Kasumi-1 (cell line): Measurements from ENCODE around the gene ACP5.

ENCODE experiments used
- DNase-seq, 2 experiments: peaks; one replicate each; lab custom pipeline; 2025; lab: John Stamatoyannopoulos, UW

ACP5 gene

GRCh38 chr19:11547929-11548700 lies 29.3 kb downstream of the ACP5 start:
- DNase-seq, result no peak

DNA sequence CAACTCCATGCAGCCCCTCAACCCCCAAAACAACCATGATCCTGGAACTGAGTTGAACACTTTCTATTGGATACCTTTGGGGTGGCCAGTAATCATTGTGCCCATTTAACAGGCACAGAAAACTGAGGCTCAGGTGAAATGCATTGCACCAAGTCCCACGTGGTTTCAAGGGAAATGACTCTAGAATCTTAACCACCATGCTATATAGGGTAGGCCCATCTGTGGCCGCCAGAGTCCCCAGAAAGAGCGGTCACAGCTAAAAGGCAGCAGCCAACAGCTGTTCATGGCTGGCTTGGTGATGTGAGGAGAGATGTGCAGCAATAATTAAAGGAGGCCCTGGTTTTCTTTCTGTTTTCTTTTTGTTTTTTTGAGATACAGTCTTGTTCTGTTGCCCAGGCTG lies 36.2 kb downstream of the ACP5 start:
- no peak for DNase-seq

DNA sequence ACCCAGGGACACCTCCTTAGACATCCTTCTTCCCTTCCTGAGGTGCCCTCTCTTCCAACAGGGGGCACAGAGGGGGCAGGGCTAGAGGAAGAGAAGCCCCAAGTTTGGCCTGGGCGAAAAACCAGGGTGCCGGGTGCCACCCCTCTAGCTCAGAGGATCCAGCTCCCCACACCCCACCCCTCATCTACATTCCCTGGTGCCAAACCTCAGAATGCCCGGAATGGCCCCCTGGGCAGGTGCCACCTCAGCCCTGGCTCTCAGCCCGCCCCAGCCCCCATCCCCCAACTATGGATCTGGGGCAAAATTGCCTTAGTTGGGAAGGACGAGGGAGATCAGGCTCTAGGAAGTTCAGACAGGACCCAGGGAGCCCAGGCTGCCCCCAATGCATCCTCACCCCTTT lies 36.8 kb downstream of the ACP5 start:
- no peak for DNase-seq

DNA sequence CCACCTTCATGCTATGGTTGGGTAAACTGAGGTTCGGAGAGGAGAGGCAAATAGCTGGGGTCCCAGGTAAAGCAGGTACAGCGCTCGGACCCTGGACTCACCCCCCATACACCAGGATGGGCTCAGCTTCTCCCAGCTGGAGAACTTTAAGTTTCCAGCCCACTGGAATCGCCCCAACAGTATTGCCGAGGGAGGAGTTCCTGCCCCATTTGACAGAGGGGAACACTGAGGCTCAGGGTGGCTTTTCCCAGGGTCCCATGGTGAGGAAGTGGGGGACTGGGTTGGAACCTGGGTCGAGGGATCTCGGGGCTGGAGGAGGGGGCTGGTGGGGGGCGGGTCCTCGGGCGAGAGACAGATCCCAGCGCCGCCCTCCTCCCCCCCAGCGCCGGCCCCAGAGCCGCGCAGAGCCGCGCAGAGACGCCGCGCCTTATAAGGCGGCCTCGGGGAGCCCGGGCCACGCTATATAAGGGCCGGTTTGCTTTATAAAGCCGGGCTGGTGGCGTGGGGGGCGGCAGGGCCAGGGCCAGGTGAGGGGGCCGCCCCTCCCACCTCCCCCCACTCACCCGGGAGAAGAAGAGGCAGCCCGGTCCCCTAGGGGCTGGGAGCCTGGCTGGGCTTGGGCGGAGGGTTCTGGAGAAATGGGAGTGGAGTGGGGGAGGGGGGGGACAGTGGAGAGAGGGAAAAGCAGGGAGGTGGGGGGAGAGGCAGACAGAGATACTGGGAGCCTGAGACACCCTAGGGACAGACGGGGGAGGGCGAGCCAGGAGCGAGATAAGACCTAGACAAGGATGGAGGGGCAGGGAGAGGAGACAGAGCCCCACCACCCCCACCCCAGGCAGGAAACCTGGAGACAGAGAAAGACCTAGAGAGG lies 37.7 kb downstream of the ACP5 start:
- DNase-seq, result no peak

DNA sequence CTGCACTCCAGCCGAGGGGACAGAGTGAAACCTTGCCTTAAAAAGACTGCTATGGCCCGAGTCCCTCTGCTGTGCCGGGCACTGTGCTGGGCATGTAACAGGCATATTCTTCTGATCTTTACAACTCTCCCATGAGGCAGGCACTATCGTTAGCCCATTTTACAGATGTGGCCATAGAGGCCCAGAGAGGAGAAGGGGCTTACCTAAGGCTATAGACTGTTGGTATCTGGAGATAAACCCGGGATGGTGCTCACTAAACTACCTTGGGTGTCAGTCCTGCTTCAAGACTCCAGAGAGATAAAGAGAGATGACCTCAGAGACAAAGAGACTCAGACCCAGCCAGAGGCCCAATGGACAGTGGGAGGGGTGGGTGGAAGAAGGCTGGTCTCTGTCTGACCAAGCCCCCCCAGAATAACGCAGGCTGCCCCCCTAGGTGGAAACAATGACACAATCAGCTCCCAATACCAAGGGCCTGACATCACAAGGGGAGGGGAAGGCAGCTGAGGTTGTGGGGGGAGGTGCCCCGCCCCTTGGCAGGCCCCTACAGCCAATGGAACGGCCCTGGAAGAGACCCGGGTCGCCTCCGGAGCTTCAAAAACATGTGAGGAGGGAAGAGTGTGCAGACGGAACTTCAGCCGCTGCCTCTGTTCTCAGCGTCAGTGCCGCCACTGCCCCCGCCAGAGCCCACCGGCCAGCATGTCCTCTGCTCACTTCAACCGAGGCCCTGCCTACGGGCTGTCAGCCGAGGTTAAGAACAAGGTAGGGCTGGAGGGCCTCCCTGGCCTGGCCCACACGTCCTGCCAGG lies 39.0 kb downstream of the ACP5 start, which contains the start of gene CNN1:
Gene CNN1 (plus strand): TSS at position 620 of the 805 bp plus-strand sequence. CDS start 77 bp downstream, at position 697.
- DNase-seq, result no peak

DNA sequence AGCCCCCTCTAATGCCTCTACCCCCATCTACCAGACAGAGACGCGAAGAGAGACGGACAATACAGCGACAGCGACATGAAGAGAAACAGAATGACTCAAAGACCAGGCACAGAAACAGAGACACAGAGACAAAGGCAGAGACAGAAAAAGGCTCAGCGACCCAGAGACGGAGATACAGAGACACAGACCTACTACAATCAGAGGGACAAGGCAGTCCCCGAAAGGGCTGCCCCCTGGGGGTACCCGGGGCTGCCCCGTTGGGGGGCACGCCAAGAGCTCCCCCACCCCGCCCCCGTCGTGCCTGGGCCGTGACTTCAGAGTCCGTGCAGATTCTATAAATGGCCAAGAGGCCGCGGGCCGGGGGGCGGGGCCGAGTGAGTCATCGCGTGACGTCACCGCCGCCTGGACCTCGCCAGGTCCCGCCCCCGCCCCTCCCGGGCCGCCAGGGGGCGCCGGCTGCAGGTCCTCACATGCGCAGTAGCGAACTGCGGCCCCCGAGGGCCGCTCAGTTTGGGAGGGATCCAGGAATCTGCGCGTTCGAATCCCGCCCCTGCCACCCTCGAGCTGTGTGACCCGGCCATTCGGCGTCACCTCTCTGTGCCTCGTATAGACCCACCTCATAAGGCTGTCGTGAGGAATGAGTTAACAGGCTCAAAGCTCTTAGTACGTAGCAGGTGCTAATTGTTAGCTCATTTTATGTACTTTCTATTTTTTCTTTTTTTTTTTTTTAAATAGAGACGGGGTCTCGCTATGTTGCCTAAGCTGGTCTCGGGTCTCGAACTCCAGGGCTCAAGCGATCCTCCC lies 41.5 kb downstream of the ACP5 start:
- peak; percentile 54 to 67 for DNase-seq

GRCh38 chr19:11534948-11535347 lies 42.5 kb downstream of the ACP5 start:
- no peak for DNase-seq

DNA sequence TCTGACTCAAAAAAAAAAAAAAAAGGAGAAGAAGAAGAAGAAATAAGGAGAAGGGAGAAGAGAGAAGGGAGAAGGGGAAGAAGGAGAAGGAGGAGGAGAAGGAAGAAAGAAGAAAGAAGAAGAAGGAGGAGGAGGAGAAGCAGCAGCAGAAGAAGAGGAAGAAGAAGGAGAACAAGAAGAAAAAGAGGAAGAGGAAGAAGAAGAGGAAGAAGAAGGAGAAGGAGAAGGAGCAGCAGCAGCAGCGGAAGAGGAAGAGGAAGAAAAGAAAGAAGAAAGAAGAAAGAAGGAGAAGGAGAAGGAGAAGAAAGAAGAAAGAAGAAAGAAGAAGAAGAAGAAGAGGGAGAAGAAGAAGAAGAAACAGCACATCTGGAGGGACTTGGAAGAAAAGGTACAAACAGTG lies 42.9 kb downstream of the ACP5 start:
- no peak for DNase-seq

DNA sequence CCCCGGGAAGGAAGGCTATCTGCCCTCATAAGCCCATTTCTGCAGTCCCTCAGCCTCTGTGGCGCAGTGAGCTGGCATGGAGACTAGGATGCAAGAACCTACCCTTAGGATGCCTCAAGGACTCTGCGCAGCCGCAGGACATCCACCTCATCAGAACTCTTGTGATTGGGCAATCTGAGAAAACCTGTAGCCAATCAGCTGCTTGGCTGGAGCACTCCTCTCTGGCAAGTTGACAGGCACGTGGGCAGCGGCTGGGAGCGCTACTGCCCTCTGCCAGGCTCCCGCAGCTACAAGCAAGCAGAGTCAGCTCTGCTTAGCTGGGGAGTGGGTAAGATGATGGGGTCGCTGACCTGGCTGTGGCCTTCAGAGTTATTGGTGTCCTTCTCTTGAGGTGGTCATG lies 47.0 kb downstream of the ACP5 start:
- peak; percentile 77 to 80 for DNase-seq

DNA sequence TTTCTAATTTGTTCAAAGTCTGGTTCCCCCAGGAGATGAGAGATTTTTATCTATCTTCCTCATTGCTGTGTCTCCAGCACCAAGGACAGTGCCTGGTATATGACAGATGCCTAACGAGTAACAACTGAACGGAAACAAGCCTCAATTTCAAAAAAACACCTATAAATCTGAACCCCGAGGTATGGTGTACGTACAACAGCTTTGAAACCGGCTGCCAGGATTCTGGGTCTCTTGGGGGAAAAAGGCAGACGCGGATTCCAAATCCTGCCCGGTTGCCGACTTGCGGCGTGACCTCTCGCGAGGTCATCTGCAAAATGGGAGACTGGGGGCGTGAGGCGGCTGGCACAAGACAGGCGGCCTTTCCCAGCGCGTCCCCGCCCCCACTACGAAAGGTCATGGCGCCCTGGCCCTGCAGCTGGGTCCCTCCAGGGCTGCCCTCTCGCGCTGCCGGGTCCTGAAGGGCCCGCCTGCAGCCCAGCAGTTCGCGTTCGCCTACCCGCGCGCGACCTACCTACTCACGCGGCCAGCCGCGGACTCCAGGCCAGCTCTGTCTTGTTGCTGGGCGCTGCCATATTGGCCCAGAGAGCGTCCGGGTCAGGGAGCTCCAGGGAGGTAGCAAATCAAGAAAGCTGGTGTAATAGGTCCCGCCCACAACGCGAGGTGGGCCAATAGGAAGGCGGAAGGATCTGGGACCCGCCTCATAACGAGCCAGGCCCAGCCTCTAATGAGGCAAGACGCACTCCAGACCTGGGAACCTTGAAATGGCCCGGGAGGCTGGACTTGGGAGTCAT lies 48.7 kb downstream of the ACP5 start, which contains the start of gene ECSIT:
Gene ECSIT (minus strand): TSS at position 584 of the 791 bp plus-strand sequence. CDS start 9,964 bp downstream, outside the sequence.
- DNase-seq, result peak; percentile 95 to 96
